Superior temporal gyrus (tissue), 1 donor: ENCODE data around the gene SLC34A1.
"Not testable (repeated sequence)": the region's sequence is repeated elsewhere in the genome, so short reads cannot be mapped to it uniquely, and the experiment has no call there.

Experiments
- DNase-seq: peaks from one replicate; pipeline ENCODE4 v3.0.0-alpha.2; 2016; ENCODE audit errors: extremely low spot score

SLC34A1 gene, protein sequence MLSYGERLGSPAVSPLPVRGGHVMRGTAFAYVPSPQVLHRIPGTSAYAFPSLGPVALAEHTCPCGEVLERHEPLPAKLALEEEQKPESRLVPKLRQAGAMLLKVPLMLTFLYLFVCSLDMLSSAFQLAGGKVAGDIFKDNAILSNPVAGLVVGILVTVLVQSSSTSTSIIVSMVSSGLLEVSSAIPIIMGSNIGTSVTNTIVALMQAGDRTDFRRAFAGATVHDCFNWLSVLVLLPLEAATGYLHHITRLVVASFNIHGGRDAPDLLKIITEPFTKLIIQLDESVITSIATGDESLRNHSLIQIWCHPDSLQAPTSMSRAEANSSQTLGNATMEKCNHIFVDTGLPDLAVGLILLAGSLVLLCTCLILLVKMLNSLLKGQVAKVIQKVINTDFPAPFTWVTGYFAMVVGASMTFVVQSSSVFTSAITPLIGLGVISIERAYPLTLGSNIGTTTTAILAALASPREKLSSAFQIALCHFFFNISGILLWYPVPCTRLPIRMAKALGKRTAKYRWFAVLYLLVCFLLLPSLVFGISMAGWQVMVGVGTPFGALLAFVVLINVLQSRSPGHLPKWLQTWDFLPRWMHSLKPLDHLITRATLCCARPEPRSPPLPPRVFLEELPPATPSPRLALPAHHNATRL

DNA sequence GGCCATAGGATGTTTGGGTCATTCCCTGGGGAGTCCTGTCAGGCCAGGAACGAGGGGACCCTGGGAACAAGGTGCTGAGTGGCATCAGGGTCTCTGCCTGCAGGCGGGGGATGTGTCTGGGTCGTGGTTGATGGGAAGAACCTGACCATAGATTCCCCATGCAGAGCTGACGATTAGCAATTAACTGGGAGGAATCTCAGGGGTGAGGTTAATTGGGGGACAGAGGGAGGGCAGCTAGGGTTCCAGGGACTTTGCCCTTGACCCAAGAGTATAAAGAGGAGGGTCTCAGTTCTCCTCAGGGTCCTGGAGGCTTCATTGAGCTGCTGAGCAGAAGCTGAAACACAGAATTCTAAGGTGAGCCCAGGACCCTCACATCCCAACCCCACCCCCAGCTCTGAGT, at the start of gene SLC34A1:
Gene SLC34A1 (plus strand): TSS at position 301 of the 400 bp plus-strand sequence. CDS start 1,308 bp downstream, outside the sequence.
- no peak for DNase-seq

DNA sequence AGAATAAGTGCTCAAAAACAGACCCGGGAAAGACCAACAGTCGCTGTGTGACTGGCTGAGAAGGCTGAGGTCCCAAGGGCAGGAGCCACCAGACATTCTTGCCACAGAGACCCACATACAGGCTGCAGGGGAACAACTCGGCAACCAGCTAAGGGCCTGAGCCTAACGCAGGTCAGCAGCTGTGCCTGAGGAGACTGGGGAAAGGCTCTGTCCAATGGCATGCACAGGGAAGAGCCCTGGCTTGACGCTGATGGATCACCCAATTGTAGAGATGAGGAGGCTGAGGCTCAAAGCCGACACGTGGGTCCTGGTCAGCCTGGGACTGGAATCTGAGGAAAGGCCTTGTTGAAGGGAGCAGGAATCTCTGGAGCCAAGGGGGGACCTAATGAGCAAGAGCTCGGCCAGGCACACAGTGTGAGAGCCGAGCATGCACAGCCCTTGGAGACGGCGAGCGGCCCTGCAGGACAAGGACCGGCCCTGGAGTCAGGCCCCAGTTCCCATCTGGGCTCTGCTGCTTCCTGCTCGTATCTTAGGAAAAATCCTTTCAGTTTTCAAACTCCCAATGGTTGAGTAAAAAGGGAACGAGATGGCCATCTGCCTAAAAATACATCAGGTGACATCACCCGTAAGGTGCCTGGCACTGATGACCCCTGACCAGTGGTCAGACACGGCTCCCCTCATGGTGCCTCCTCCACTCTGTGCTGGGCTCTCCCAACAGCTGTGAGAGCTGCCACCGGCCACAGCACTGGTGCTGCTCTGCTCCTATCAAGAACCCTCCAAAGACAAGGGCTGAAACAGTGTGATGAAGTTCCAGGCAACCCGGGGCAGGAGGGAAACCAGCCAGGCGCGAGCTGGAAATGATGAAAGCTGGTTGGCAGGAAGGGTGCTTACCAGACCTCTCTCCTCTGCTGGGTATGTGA, 49.2 kb upstream of the SLC34A1 start:
- DNase-seq: no peak

DNA sequence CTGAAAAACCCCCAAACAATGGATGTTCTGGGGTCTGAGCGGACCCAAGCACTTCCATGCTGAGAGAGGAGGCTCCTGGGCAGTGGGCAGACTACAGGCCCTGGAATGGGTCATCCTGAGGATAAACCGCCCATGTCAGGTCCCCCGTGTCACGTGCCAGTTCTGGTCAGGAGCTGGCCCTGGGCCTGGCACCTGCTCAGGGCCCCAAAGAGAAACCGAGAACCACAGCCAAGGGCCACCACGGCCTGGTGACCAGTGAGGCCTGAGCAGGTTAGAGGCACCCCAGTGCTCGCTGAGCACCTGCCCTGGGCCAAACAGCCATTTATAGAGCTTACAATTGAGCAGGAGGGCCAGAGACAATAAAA, 48.6 kb upstream of the SLC34A1 start:
- DNase-seq: no peak

DNA sequence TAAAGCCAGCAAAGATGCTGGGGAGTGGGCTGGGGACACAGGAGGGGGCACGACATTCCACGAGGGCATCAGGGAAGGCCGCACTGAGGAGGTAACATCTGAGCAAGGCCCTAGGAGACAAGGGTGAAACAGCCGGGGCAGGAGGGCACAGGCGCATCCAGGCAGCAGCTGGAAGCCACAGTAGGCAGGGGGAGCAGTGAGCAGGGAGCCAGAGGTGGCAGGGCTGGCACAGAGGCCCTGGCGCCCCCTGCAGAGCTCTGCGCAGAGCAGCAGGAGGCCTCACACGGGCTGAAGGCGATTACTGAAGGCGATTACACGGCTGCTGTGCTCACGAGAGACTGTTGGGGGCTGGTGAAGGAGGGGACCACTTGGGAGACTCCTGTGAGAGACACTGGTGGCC, 48.1 kb upstream of the SLC34A1 start:
- no peak for DNase-seq

DNA sequence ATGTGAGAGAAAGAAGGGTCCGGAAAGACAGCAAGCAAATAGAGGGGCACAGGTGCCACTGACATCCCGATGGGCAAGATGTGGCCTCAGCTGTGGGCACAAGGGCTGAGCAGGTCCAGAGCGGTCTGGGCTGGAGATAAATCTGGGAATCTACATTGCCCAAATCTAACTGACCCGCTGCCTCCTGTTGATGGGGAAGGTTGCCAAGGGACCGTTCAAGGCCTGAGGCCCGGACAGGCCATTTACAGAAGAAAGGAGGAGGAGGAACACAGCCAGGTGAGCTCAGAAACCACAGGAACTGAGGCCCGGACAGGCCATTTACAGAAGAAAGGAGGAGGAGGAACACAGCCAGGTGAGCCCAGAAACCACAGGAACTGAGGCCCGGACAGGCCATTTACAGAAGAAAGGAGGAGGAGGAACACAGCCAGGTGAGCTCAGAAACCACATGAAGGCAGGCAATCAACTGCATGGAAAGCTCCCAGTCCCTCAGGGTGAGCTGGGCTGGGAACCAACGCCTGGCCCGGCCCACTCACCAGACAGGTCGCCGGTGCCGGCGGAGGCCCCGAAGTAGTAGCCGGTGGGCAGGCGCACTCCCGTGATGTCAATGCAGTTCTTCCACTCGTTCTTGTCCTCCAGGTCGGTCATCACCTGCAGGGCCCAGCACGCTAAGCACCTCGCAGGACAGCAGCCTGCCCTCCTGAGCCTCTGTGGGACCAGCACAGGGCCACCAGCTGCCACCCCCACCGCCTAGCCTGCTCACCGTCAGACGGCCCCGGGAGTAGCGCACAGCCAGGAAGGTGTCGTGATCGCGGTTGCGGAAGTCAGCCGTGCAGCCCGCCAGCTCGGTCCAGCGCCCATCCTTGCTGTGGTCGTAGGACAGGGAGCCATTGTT, 47.4 kb upstream of the SLC34A1 start:
- no peak for DNase-seq

DNA sequence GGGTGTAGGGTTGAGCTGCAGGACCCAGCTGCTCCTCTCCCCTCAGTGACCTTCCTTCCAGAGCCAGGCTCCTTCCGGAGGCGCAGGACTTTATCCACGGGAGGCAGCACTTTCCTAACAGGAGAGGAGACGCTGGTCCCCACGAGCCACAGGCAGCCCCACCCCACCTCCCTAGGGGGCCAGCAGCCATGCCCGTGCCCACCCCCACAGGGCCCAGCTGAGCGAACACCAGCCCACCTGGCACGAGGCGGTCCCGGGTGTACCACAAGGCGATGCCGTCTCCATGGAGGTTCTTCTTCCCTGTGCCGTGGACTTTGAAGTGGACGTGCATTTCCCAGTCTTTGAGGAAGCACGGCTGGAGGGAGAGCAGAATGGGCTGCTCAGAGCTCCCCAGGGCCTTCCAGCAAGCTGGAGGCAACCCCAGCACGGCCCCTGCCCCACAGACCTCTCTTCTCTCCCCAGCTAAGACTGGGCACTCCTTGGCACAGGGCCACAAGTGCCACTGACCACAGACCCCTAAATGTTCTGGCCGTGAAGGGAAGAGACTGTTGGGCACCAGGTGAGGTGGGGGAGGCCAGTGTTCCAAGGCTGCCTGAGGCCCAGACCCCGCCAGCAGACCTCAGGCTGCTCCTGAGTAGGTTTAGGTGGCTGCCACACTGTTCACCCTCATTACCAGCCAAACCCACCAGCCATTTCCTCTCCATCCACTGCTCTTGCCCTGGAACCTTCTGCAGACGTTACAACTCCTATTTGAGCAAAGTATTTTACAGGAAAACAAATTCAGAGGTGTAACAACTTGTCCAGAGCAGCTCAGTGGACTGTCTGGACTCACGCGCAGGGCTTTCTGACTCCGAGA, 45.8 kb upstream of the SLC34A1 start:
- no peak for DNase-seq

DNA sequence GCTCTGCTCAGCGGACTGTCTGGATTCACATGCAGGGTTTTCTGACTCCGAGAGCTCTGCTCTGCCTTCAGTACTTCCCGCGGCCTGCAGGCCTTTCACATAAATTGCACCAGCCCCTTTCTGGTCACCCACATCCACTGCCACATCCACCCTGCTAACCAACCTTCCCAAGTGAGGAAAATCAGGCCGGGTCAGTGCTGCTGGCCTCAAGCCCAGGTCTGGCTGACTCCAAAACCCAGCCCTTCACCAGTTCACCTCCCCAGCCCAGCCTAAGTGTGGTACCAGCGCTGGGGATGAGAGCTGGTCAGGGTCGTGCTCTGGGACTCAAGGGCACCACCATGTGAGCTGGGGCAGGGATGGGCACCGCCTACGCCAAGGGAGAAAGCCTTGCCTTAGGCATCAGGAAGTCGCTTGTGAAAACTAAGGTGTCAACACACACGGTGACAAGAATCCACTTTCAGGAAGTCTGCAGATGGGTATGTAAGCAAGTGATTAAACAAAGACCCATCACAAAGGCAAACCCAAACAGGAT, 45.1 kb upstream of the SLC34A1 start:
- no peak for DNase-seq

DNA sequence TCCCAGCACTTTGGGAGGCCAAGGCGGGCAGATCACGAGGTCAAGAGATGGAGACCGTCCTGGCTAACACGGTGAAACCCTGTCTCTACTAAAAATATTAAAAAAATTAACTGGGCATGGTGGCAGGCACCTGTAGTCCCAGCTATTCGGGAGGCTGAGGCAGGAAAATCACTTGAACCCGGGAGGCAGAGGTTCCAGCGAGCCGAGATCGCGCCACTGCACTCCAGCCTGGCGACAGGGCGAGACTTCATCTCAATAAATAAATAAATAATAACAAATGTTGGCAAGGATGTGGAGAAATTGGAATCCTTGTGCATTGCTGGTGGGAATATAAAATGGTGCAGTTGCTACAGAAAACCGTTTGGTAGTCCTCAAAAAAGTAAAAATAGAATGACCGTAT, 41.2 kb upstream of the SLC34A1 start:
- not testable (repeated sequence) for DNase-seq

DNA sequence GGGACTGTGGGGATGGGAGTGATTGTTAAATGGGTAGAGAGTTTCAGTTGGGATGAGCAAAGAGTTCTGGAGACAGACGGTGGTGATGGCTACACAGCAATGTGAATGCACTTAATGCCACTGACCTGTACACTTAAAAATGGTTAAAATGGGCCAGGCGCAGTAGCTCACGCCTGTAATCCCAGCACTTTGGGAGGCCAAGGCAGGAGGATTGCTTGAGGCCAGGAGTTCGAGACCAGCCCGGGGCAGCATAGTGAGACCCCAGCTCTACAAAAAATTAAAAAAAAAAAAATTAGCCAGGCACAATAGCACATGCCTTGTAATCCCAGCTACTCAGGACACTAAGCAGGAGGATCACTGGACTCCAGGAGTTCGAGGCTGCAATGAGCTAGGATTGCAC, 40.5 kb upstream of the SLC34A1 start:
- DNase-seq: no peak

DNA sequence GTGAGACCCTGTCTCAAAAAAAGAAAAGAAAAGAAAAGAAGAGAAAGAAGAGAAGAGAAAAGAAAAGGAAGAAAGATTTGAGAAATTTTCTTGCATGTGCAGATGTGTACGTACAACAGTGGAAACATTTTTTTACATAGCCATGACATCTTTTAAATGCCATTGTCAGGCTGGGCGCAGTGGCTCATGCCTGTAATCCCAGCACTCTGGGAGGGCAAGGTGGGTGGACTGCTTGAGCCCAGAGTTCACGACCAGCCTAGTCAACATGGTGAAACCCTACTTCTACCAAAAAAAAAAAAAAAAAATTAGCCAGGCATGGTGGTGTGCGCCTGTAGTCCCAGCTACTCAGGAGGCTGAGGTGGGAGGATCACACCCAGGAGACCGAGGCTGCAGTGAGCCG, 39.3 kb upstream of the SLC34A1 start:
- no peak for DNase-seq

DNA sequence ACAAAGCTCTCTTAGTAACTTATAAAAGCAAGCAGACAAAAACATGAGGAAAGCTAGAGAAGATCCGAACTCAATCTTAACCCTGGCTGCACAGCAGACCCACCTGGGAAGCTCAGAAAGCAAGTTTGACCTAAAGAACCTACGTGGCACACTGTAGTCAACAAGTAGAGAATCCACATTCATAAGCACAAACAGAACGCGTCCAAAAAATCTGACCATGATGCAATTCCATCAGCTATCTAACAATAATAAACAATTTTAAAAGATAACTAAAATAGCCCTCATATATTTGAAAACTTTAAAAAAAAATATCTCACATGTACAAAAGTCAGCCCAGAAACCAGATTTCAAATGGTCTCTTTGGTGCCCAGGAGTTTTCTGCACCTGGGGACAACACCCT, 37.4 kb upstream of the SLC34A1 start:
- DNase-seq: no peak

DNA sequence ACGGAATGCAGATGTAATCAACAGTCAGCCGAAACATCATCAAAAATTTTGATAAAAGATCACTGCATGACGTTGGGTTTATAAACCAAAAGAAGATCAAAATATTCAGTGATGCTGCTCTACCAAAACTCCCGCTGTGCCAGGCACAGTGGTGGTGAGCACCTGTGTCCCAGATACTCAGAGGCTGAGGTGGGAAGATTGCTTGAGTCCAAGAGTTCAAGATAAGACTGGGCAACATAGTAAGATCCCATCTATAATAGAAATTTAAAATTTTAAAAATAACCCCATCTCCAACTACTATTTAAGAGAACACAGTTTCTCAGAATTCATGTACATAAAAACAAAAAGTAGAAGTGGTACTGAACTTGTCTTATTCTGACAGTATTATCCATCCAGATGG, 36.5 kb upstream of the SLC34A1 start:
- DNase-seq: no peak

DNA sequence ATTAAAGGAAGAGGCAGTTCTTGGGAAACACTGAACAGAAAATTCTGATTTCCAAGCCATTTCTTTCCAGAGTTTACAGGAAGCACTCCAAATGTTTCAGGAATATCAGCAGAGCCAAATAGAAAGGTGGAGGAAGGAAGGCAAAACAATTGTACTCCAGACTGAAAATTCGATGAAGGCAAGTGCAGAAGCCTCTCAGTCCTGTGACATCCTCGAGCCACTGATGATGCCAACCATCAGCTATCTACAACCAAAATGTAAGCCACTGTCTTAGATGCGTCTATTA, 34.9 kb upstream of the SLC34A1 start:
- no peak for DNase-seq

DNA sequence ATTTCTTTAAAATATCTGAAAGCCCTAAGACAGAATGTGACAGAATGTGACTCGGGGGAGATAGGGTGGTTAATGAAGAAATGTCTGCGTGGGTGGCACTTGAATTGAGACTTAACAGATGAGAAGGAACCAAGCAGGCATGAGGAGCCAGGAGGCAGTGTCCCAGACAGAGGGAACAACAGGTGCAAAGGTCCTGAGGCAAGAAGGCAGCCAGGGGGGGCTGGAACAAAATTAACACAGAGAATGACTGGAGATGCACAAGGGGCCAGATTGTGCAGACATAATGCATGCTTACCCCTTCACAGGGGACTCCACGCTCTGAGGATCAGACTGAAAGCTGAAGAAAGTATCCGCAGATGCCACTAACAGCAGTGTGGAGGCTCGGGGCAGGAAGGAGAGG, 34.5 kb upstream of the SLC34A1 start:
- DNase-seq: no peak

DNA sequence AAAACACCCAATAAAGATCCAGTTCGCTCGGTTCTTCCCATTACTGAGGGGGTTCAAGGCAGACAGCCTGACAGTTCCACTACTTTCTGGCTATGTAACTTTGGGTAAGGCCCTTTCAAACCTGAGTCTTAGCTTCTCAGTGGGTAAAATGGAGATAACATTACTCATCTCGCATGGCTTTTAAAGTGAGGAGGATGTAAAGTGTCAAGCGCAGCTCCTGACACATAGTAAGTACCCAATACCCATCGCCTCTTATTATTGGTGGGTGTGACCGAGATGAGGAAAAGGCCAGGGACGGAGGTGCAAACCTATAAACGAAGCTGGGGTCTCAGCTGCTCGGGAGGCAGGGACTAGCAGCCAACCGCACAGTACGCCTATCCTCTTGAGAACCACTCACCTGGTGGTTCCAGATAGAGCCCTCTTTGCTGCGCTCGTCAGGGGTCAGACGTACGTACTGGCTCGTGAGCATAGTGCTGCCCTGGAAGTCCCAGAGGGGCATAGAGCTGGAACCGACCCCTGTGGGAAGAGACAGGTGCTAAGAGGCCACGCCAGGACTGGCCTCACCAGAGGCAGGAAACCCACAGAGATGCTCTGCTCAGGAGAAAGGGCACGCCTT, 33.4 kb upstream of the SLC34A1 start:
- no peak for DNase-seq

DNA sequence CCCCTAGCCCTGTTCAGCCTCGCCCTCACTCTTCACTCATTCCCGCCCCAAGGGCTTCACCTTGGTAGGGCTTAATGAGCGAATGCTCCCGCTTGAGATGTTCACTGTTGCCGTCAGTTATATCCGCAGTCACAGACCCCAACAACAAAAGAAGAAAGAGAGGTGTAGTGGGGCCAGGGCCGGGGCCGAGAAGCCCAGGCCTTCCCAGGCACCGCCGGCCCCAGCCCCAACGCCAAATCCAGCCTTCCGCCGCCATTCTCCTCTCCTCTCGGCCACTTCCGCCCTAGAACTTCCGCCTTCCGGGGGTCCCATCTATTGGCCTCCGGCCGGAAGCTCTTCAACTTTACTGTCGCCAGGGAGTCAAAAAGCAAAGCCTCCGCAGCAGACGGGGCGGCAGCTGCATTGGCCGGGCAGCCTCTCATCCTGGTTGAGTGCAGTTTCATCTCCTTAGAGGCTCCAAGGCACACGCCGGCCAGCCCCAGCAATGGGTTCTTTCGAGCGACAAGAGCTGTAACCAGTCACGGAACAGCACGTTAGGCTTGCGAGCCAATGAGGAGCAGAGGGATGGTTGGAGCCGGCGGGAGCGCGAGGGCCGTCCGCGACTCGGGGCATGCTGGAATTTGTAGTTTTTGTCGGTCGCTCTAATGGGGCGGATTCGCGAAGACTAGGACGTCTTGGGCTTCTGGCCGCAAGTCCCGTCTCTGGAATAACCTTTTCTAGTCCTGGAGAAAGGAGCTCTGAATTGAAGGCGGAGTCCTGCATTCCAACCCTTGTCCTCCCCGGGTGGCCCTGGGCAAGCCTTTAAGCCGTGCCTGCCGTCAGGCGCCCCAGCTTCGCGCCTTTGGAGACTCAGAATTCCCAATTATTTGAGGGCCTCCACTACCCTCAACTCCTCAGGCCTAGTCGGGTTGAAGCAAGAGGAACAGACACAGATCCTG, 32.6 kb upstream of the SLC34A1 start, which contains the start of gene LMAN2:
Gene LMAN2 (minus strand): TSS at position 277 of the 938 bp plus-strand sequence. CDS start 21 bp downstream, at position 256.
- peak; percentile 99 for DNase-seq

DNA sequence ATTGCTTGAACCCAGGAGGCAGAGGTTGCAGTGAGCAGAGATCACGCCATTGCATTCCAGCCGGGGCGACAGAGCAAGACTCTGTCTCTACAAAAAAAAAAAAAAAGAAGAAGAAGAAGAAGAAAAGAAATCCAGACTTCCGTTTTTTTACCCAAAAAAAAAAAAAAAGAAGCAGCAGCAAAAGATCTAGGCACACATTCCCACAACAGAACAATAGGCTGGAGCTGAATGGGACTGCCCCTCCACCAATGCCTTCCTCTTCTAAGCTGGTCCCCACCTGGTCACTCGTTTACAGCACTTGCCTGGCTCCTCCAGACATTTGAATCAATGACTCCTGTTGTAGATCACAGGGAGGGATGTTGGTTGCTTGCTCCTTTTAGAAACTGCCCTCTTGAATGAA, 31.1 kb upstream of the SLC34A1 start:
- DNase-seq: no peak

DNA sequence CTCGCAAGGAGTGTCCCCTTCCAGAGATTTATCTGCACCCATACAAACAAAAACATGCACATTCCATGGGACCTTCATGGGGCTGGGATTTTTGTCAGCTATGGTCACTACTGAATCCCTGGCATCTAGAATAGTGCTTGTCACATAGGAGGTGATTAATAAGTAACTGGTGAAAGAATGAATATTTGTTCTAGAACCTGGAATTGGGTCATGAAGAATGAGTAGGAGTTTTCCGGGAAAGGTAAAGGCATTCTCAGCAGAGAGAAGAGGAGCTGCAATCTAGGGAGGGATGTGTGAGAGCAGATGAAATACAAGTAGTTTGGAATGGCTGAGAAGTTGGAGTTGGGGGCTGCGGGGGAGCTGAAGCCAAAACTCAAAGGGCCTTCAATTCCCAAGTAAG, 30.0 kb upstream of the SLC34A1 start:
- DNase-seq: no peak

DNA sequence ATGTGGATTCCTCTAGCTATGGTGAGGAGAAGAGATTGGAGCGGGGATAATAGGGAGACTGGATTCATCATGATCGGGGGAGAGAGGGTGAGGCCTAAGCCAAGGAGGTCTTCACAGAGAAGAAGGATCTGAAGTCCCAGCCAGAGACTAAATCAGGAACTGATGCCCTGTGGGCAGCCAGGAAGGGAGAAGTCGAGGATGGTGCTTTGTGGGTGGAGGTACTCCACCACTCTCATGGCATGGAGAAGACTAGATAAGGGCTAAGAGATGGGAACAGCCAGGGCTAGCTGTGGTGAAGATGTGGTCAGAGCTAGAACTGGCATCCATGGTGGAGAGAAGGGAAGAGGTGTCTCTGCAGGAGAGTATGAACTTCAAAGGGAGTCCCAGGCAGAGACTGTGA, 29.5 kb upstream of the SLC34A1 start:
- DNase-seq: no peak
